ENCODE data around the gene EIF2S1. TPM values are rescaled to one million over a fixed set of nuclear protein-coding genes. Genes with fewer than 3 reads are reported as not detected.

EIF2S1 gene
- polyA plus RNA-seq, 1 donor from 2014 or later = 108 TPM

GRCh38 chr14:67432050-67432564 lies 72.0 kb downstream of the EIF2S1 start:
- Histone ChIP-seq H3K9ac (ENCODE audit: low read length) (no peak overlapping the region), H3K4me2 (ENCODE audit: low read length) (no peak overlapping the region), H3K36me3 (ENCODE audit: insufficient read depth, low read length) (no peaks in the 10 kb centered on the region), H3K9me2 (ENCODE audit: insufficient read depth, low read length) (no peaks in the 10 kb centered on the region), H3K27me3 (ENCODE audit: insufficient read depth, low read depth, low read length) (no peaks in the 10 kb centered on the region), H4K20me1 (ENCODE audit: insufficient read depth) (no peaks in the 10 kb centered on the region), H2AFZ (ENCODE audit: low read depth, low read length) (no peak overlapping the region), H3K4me3 (ENCODE audit: low read length) (no peak overlapping the region), H3F3A (ENCODE audit: insufficient read depth, low read length, poor library complexity, severe bottlenecking) (no peaks in the 10 kb centered on the region), H3K9me3 (ENCODE audit: low read length) (no peaks in the 10 kb centered on the region), H3K79me2 (replicated peaks; ENCODE audit: insufficient read depth, low read length) (no peaks in the 10 kb centered on the region), H3K27ac (ENCODE audit: low read length) (no peak overlapping the region)
- TF ChIP-seq RAD21 (conservative IDR thresholded peaks at IDR 0.05) (no peak), POLR2AphosphoS5 (IDR thresholded peaks at IDR 0.05) (no peak), TAF1 (IDR thresholded peaks at IDR 0.05; ENCODE audit: low read depth) (no peak), CTCF (IDR thresholded peaks at IDR 0.05; ENCODE audit: poor library complexity, severe bottlenecking) (no peak)

DNA sequence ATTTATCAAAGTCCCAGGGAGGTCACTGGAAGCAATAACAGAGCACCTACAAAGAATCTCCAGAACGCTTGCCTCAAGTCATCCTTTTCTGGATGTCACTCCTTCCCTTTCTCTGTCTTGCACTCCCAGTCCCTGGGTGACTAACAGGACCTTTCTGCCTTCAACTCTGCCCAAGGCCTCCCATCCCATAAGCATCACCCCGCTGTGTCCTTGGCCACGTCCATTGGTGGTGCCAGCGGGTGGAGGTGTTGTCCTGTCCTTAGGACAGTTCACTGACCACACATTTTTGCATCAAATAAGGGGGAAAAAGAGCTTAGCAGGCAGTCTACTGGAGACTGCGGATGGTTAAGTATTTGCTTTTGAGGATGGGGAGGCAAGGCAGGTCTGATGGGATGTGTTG lies 75.5 kb downstream of the EIF2S1 start:
- Histone ChIP-seq H3K36me3 (ENCODE audit: insufficient read depth, low read length) (no peaks in the 10 kb centered on the region), H3K27ac (ENCODE audit: low read length) (no peak overlapping the region), H4K20me1 (ENCODE audit: insufficient read depth) (no peaks in the 10 kb centered on the region), H3K9ac (ENCODE audit: low read length) (no peak overlapping the region), H3F3A (ENCODE audit: insufficient read depth, low read length, poor library complexity, severe bottlenecking) (no peaks in the 10 kb centered on the region), H3K27me3 (ENCODE audit: insufficient read depth, low read depth, low read length) (no peaks in the 10 kb centered on the region), H3K79me2 (replicated peaks; ENCODE audit: insufficient read depth, low read length) (no peaks in the 10 kb centered on the region), H3K9me2 (ENCODE audit: insufficient read depth, low read length) (no peaks in the 10 kb centered on the region), H2AFZ (ENCODE audit: low read depth, low read length) (no peak overlapping the region), H3K4me3 (ENCODE audit: low read length) (no peak overlapping the region), H3K9me3 (ENCODE audit: low read length) (no peaks in the 10 kb centered on the region), H3K4me2 (ENCODE audit: low read length) (no peak overlapping the region)
- TF ChIP-seq SMC3 (conservative IDR thresholded peaks at IDR 0.05; ENCODE audit: poor library complexity) (no peak), CTCF (IDR thresholded peaks at IDR 0.05; ENCODE audit: poor library complexity, severe bottlenecking) (no peak), RAD21 (conservative IDR thresholded peaks at IDR 0.05) (no peak), POLR2AphosphoS5 (IDR thresholded peaks at IDR 0.05) (no peak), EP300 (conservative IDR thresholded peaks at IDR 0.05; ENCODE audit: poor library complexity, severe bottlenecking) (no peak), MXI1 (conservative IDR thresholded peaks at IDR 0.05; ENCODE audit: poor library complexity, severe bottlenecking) (no peak), EZH2 (IDR thresholded peaks at IDR 0.05; ENCODE audit: borderline replicate concordance, insufficient read depth, low read length, poor library complexity, severe bottlenecking) (no peak), TAF1 (IDR thresholded peaks at IDR 0.05; ENCODE audit: low read depth) (no peak)
- TF ChIP-seq, protein P1, sequence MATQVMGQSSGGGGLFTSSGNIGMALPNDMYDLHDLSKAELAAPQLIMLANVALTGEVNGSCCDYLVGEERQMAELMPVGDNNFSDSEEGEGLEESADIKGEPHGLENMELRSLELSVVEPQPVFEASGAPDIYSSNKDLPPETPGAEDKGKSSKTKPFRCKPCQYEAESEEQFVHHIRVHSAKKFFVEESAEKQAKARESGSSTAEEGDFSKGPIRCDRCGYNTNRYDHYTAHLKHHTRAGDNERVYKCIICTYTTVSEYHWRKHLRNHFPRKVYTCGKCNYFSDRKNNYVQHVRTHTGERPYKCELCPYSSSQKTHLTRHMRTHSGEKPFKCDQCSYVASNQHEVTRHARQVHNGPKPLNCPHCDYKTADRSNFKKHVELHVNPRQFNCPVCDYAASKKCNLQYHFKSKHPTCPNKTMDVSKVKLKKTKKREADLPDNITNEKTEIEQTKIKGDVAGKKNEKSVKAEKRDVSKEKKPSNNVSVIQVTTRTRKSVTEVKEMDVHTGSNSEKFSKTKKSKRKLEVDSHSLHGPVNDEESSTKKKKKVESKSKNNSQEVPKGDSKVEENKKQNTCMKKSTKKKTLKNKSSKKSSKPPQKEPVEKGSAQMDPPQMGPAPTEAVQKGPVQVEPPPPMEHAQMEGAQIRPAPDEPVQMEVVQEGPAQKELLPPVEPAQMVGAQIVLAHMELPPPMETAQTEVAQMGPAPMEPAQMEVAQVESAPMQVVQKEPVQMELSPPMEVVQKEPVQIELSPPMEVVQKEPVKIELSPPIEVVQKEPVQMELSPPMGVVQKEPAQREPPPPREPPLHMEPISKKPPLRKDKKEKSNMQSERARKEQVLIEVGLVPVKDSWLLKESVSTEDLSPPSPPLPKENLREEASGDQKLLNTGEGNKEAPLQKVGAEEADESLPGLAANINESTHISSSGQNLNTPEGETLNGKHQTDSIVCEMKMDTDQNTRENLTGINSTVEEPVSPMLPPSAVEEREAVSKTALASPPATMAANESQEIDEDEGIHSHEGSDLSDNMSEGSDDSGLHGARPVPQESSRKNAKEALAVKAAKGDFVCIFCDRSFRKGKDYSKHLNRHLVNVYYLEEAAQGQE (IDR thresholded peaks at IDR 0.05; ENCODE audit: borderline replicate concordance) = no peak

Small RNA genes within 50 kb of the gene (small RNA-seq; reads per million reads assigned to genes)
- 0 to 1.2 (median 0) reads per million in 3 experiments for gene RF00019

Other genes starting within 250 kb of the EIF2S1 start
- 0.51 and 0.84 TPM in 2 replicates for gene GARIN2, start 170.9 kb upstream of the EIF2S1 start, polyA plus RNA-seq
- 7.7 and 8.3 TPM in 2 replicates for gene PALS1, start 118.9 kb upstream of the EIF2S1 start, polyA plus RNA-seq
- gene ATP6V1D, start 524 bp upstream of the EIF2S1 start, polyA plus RNA-seq = 172 and 216 TPM in 2 replicates
- not detected in 2 replicates for gene PLEK2, start 51.8 kb downstream of the EIF2S1 start, polyA plus RNA-seq
- gene TMEM229B, start 128.4 kb downstream of the EIF2S1 start, polyA plus RNA-seq = 4.2 and 7.9 TPM in 2 replicates
- 32.1 and 34.1 TPM in 2 replicates for gene PLEKHH1, start 173.0 kb downstream of the EIF2S1 start, polyA plus RNA-seq
- 75.1 and 91.8 TPM in 2 replicates for gene PIGH, start 239.9 kb downstream of the EIF2S1 start, polyA plus RNA-seq